ENCODE data around the gene APLP2.

DNA sequence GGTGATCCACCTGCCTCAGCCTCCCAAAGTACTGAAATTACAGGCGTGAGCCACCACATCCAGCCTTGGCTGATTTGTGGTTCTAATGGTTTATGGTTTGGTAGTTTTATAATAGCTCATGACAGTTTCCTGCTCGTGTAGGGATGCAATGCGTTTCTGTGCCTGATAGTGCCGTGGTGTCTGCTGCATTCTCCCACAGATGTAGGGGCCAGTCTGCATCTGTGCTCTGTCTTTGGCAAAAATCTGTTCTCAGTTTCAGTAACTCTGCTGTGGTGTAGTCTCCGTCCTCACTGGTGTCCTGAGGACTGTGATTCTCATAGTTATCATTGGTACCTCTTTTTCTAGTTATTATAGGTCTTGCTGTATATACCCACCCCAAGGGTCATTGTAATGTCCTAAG, 106.2 kb downstream of the APLP2 start:
- TF ChIP-seq, protein P1, sequence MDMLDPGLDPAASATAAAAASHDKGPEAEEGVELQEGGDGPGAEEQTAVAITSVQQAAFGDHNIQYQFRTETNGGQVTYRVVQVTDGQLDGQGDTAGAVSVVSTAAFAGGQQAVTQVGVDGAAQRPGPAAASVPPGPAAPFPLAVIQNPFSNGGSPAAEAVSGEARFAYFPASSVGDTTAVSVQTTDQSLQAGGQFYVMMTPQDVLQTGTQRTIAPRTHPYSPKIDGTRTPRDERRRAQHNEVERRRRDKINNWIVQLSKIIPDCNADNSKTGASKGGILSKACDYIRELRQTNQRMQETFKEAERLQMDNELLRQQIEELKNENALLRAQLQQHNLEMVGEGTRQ (IDR thresholded peaks at IDR 0.05; ENCODE audit: low read depth, low read length), result no peak
- TF ChIP-seq FOS (IDR thresholded peaks at IDR 0.05; ENCODE audit: low read depth, low read length) (no peak), RFX5 (IDR thresholded peaks at IDR 0.05; ENCODE audit: low read depth, low read length) (no peak), POLR2A (IDR thresholded peaks at IDR 0.05; ENCODE audit: low read depth, low read length) (no peak), MXI1 (IDR thresholded peaks at IDR 0.05; ENCODE audit: borderline replicate concordance, low read depth, low read length) (no peak), SMC3 (IDR thresholded peaks at IDR 0.05; ENCODE audit: low read depth, low read length) (no peak), BHLHE40 (IDR thresholded peaks at IDR 0.05; ENCODE audit: low read depth, low read length) (no peak)
- TF ChIP-seq, protein P2, sequence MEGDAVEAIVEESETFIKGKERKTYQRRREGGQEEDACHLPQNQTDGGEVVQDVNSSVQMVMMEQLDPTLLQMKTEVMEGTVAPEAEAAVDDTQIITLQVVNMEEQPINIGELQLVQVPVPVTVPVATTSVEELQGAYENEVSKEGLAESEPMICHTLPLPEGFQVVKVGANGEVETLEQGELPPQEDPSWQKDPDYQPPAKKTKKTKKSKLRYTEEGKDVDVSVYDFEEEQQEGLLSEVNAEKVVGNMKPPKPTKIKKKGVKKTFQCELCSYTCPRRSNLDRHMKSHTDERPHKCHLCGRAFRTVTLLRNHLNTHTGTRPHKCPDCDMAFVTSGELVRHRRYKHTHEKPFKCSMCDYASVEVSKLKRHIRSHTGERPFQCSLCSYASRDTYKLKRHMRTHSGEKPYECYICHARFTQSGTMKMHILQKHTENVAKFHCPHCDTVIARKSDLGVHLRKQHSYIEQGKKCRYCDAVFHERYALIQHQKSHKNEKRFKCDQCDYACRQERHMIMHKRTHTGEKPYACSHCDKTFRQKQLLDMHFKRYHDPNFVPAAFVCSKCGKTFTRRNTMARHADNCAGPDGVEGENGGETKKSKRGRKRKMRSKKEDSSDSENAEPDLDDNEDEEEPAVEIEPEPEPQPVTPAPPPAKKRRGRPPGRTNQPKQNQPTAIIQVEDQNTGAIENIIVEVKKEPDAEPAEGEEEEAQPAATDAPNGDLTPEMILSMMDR (conservative IDR thresholded peaks at IDR 0.05; ENCODE audit: low read depth, low read length), result no peak
